Measurements from ENCODE around the gene ARMH4. TPM values are rescaled to one million over a fixed set of nuclear protein-coding genes. Genes with fewer than 3 reads are reported as not detected.
A peak's percentile ranks its signal among the peaks of the same experiment; 100 is the strongest.

The ARMH4 gene
- total RNA-seq, 3 donors from 2014 or later, result not detected

DNA sequence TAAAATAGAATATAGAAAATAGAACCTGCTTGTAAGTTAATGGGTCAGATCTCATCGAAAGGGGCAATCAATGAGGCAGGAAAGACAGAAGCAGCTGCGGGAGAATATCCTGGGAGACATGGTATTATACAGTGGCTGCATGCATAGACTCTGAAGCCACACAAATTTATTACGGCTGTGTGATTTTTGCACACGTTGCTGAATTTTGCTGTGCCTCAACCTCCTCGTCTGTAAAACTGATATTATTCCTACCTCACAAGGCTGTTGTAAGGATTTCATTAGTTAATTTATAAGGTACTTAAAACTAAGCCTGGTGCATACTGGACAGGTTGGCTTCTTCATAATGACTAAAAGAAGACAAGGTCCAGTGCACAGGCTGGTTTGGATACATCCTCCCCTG, 52.3 kb downstream of the ARMH4 start:
- Mint-ChIP-seq H3K9me3 (no peaks in the 10 kb centered on the region), H3K4me3 (no peak overlapping the region), H3K27me3 (ENCODE audit: low read depth) (peaks cover 1% of the 10 kb centered on the region), H3K36me3 (ENCODE audit: insufficient read depth) (no peaks in the 10 kb centered on the region), H3K4me1 (ENCODE audit: low read depth) (no peaks in the 10 kb centered on the region)
- DNase-seq (no peak), ATAC-seq (no peak)

DNA sequence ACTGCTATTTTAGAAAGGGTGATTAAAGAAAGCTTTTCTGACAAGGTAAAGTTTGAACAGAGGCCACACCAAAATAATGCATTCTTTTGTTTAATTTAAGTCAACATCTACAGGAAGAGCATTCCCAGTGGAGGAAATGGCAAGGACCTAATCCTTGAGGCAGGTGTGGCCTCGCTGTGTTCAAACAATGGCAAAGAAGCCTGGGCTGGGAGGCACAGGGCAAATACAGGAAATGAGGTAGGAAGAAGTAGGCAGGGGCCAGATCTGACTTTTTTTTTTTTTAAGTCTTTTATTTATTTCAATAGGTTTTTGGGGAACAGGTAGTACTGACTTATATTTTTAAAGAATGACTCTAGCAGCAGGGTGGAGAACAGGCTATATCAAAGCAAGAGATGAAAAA, 53.5 kb downstream of the ARMH4 start:
- DNase-seq (no peak), ATAC-seq (no peak)
- no peaks in the 10 kb centered on the region for H3K4me1 Mint-ChIP-seq (ENCODE audit: low read depth)
- H3K9me3 Mint-ChIP-seq, result no peaks in the 10 kb centered on the region
- no peaks in the 10 kb centered on the region for H3K36me3 Mint-ChIP-seq (ENCODE audit: insufficient read depth)
- H3K4me3 Mint-ChIP-seq, result no peak overlapping the region
- H3K27me3 Mint-ChIP-seq (ENCODE audit: low read depth), result no peaks in the 10 kb centered on the region

DNA sequence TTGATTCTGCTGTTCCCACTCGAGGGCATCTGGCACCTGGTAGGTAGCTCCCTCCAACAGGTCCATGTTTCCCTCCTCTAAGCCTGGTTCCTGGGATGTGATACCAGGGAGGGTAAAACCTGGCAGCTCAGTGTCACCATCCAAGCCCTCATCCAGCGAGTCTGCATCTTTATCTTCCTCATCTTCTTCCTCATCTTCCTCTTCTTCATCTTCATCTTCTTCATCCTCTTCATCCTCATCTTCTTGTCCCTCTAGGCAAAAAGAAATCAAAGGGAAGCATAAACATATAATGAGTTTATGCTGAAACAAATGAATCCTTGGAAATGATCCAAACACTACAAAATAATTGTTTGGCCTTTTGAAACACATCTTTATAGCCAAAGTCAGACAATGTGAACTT, 55.3 kb downstream of the ARMH4 start:
- ATAC-seq, result no peak

DNA sequence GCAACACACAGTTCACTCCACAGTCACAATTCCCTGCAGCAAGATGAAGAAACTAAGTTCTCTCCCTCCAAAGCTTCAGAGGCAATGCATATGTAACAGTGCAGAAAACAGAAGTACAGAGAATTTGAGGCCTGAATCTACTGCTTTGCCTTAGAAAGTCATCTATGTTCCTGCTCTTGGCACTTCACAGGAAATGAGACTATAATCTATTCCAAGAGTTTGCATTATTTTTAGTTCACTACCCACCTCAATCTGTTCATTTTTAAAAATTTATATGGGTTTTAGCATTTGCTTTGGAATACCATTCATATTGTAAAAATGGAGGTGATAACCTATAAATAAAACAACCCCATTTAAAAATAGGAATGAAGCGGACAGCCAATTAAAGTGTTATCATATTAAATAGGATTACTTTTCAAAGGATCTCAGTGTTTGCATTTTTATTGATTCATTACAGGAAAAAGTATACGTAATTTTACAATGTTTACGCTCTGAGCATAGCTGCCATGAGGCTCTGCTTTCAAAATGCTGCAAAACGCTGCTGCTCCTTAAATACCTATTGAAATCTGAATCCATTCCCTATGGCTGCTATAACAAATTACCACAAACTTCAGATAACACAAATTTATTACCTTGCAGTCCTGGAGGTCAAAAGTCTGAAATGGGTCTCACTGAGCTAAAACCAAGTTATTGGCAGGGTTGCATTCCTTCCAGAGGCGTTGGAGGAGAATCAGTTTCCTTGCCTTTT, 60.0 kb downstream of the ARMH4 start:
- no peaks in the 10 kb centered on the region for H3K36me3 Mint-ChIP-seq (ENCODE audit: insufficient read depth)
- no peaks in the 10 kb centered on the region for H3K9me3 Mint-ChIP-seq
- DNase-seq (no peak), ATAC-seq (no peak)
- peaks cover 8% of the 10 kb centered on the region for H3K27me3 Mint-ChIP-seq (ENCODE audit: low read depth)
- H3K4me3 Mint-ChIP-seq, result no peak overlapping the region
- H3K4me1 Mint-ChIP-seq (ENCODE audit: low read depth), result no peaks in the 10 kb centered on the region

More for the DNA sequence above, 55.3 kb downstream of the ARMH4 start:
- DNase-seq, result no peak
- Mint-ChIP-seq H3K36me3 (ENCODE audit: insufficient read depth) (no peaks in the 10 kb centered on the region), H3K27me3 (ENCODE audit: low read depth) (peaks cover 8% of the 10 kb centered on the region), H3K4me3 (no peak overlapping the region), H3K9me3 (no peaks in the 10 kb centered on the region), H3K4me1 (ENCODE audit: low read depth) (no peaks in the 10 kb centered on the region)

DNA sequence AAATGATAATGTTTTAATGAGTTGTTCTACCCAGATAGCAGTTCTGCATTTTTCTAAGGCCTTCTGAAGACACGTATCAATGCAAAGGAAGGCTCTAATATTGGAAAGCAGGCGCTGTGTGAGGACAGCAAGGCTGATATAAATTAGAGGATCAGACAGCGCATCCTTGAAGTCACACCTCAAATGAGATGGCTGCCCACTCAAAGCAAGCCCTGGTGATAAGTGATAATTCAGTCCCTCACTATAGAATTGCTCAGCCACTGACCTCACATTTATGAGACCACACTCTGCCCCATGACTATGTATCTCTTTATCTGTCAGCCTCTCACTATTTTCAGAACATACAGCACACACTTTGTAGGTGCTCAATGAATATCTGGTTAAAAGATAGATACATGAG, 62.4 kb downstream of the ARMH4 start:
- H3K4me1 Mint-ChIP-seq (ENCODE audit: low read depth), result no peaks in the 10 kb centered on the region
- no peak overlapping the region for H3K4me3 Mint-ChIP-seq
- DNase-seq (no peak), ATAC-seq (no peak)
- H3K9me3 Mint-ChIP-seq, result no peaks in the 10 kb centered on the region
- H3K36me3 Mint-ChIP-seq (ENCODE audit: insufficient read depth), result no peaks in the 10 kb centered on the region
- H3K27me3 Mint-ChIP-seq (ENCODE audit: low read depth), result peaks cover 11% of the 10 kb centered on the region

DNA sequence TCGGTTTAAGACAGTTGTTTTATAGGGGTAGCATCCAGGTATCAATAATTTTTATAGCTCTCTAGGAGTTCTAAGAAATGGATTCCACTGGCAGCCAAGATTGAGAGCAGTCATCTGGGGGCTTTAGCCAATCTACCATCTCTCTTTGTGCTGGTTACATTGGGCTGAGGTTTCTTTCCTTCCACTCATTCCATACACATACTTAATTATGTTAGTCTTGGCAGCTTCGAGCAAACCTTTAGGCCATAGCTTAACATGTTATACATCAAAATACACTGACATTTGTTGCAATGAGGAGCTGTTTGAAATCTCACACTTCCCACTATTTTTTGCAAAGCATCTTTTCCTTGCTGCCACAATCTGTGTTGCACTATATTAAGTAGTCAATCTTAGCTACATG, 63.1 kb downstream of the ARMH4 start:
- Mint-ChIP-seq H3K36me3 (ENCODE audit: insufficient read depth) (no peaks in the 10 kb centered on the region), H3K9me3 (no peaks in the 10 kb centered on the region), H3K4me1 (ENCODE audit: low read depth) (no peaks in the 10 kb centered on the region), H3K27me3 (ENCODE audit: low read depth) (peaks cover 11% of the 10 kb centered on the region), H3K4me3 (no peak overlapping the region)
- DNase-seq (no peak), ATAC-seq (no peak)

DNA sequence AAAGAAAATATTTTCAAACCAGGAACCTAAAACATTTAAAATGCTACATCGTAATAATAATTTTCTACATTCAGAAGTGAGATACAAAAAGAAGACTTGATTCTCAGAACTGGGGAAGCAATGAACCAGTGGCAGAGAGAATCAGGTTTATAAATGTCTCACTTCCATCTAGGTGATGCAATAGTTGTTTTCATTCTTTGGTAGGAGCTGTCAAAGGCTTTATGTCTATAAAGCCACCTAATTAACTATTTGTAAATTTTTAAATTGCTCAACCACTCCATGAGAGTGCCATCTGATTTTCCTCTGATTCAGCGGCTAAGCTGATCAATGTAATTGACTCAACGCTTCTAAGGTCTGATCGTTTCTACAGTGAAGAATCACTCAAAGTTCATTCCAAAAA, 66.1 kb downstream of the ARMH4 start:
- no peak overlapping the region for H3K4me3 Mint-ChIP-seq
- no peaks in the 10 kb centered on the region for H3K4me1 Mint-ChIP-seq (ENCODE audit: low read depth)
- no peaks in the 10 kb centered on the region for H3K9me3 Mint-ChIP-seq

DNA sequence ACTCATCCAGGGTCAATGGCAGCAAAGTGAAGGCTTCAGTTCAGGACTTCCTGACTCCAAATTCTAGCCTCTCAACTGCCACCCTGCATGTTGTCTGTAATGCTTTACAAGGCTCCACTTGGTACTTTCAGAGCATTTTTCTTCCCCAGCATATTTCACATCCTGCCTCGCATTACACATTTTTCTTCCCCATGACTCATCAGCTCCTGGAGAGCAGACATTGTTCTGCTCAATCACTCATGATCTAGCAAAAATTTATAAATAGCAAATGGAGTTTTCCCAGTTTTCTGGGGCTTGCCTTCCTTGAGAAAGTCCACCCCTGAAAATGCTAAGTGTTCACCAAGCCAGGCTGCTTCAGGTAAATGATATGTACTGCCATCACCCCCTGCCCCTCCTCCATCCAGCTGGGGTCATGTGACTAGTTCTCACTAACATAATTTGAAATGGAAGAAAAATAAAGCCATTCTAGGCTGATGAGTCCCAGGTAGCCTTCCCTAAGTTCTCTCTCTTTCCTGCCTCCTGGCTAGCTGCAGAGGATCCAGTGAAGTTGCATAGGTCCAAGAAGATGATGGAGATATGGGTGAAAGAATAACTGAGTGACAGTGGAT, 69.4 kb downstream of the ARMH4 start:
- ATAC-seq (no peak), DNase-seq (no peak)
- H3K4me3 Mint-ChIP-seq, result no peak overlapping the region
- H3K4me1 Mint-ChIP-seq (ENCODE audit: low read depth), result no peaks in the 10 kb centered on the region
- H3K27me3 Mint-ChIP-seq (ENCODE audit: low read depth), result peaks cover 12% of the 10 kb centered on the region
- H3K9me3 Mint-ChIP-seq, result no peaks in the 10 kb centered on the region
- H3K36me3 Mint-ChIP-seq (ENCODE audit: insufficient read depth), result no peaks in the 10 kb centered on the region

More for the DNA sequence above, 66.1 kb downstream of the ARMH4 start:
- Mint-ChIP-seq H3K36me3 (ENCODE audit: insufficient read depth) (no peaks in the 10 kb centered on the region), H3K27me3 (ENCODE audit: low read depth) (peaks cover 4% of the 10 kb centered on the region)
- no peak for ATAC-seq
- DNase-seq, result no peak

DNA sequence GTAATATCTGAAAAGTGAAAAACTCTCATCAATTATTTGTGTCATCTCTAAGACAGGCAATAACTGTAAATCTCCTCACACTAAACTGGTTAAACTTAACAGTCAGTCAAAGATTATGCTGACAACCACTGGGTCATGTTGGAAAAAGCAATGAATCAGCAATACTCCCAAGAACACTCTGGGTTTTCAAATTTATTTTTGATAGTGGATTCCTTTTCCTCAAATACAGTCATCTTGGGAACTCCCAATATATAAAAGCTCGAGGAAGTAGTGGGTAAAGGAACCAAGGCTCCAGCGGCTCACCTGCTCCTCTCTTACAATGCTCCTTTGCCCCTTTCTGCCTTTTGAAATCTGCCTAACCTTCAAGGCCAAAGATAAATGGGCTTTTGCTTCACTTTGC, 70.0 kb downstream of the ARMH4 start:
- H3K27me3 Mint-ChIP-seq (ENCODE audit: low read depth), result peaks cover 12% of the 10 kb centered on the region
- ATAC-seq (no peak), DNase-seq (no peak)
- H3K9me3 Mint-ChIP-seq, result no peaks in the 10 kb centered on the region
- no peaks in the 10 kb centered on the region for H3K36me3 Mint-ChIP-seq (ENCODE audit: insufficient read depth)
- no peaks in the 10 kb centered on the region for H3K4me1 Mint-ChIP-seq (ENCODE audit: low read depth)
- H3K4me3 Mint-ChIP-seq, result no peak overlapping the region

DNA sequence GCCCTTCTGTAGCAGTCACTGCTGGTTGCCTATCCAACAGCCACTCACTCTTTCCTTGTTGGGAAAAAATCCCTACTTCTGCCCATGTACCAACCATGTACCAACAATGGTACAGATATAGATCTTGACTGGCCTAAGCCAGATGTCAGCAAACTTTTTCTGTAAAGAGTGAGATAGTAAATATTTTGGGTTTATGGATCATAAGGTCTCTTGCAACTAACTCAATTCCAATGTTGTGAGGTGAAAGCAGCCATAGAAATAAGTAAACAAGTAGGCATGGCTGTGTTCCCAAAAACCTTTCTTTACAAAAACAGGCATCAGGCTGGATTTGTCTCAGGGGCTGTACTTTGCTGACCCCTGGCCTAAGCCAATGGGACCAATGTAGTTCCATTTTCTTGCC, 73.5 kb downstream of the ARMH4 start:
- ATAC-seq (no peak), DNase-seq (no peak)
- H3K4me1 Mint-ChIP-seq (ENCODE audit: low read depth), result no peaks in the 10 kb centered on the region
- H3K27me3 Mint-ChIP-seq (ENCODE audit: low read depth), result peaks cover 16% of the 10 kb centered on the region
- no peak overlapping the region for H3K4me3 Mint-ChIP-seq
- H3K36me3 Mint-ChIP-seq (ENCODE audit: insufficient read depth), result no peaks in the 10 kb centered on the region
- H3K9me3 Mint-ChIP-seq, result no peaks in the 10 kb centered on the region

DNA sequence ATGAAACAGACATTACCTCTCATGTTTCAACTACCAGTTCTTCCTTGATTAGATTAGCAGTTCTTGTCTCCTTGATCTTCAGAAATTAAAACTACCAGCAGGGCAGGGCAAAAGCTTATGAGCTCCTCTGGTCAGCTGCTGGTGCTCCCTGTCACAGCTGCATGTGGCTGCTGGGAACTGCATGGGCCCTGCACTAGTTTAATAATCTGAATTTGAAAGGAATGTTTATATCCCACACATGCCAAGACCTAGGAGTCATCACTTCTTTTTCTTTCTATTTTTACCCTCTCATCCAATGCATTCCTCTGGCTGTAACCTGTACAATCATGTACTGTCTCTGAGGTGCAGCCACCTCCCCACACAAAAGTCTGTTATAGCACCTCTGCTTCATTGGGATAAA, 73.9 kb downstream of the ARMH4 start:
- Mint-ChIP-seq H3K4me1 (ENCODE audit: low read depth) (no peaks in the 10 kb centered on the region), H3K27me3 (ENCODE audit: low read depth) (peaks cover 18% of the 10 kb centered on the region), H3K36me3 (ENCODE audit: insufficient read depth) (no peaks in the 10 kb centered on the region), H3K9me3 (no peaks in the 10 kb centered on the region), H3K4me3 (no peak overlapping the region)
- no peak for DNase-seq
- ATAC-seq, result no peak

DNA sequence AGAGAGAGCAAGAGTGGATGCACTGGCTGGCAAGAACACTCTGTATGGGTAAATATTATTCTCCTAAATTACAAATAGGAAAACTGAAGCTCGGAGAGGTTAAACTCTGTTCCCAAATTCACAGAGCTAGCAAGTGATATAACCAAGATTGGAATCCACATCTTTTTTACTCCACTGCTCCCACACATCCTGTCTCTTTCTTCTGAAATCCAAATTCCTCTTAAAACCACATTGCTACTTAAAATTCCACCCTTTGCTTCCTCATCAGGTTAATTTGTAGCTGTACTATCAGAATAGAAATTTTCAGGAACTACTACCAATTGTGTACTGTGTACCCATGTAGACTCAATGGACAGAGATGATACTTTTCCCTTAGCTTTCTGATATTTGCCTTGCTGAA, 74.4 kb downstream of the ARMH4 start:
- no peak overlapping the region for H3K4me3 Mint-ChIP-seq
- H3K36me3 Mint-ChIP-seq (ENCODE audit: insufficient read depth), result no peaks in the 10 kb centered on the region
- H3K27me3 Mint-ChIP-seq (ENCODE audit: low read depth), result peaks cover 18% of the 10 kb centered on the region
- ATAC-seq (no peak), DNase-seq (no peak)
- no peaks in the 10 kb centered on the region for H3K4me1 Mint-ChIP-seq (ENCODE audit: low read depth)
- H3K9me3 Mint-ChIP-seq, result no peaks in the 10 kb centered on the region

DNA sequence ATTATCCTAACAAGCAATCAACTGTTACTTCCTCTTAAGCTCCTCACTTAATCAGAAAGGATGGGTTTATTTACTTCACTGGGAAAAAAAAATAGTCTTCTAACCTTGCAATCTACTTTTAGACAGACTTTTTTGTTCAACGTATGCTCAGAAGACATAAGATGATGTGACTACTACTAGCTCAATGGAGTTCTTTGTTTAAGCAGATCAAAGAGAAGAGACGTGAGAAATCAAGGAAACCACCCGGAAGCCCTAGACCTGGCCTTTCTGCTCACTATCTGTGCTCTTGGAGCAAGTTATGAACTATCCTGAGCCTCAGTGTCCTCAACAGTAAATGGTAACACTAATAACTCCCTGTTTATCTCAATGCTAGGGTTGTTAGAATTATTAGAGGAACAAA, 78.5 kb downstream of the ARMH4 start:
- no peaks in the 10 kb centered on the region for H3K9me3 Mint-ChIP-seq

DNA sequence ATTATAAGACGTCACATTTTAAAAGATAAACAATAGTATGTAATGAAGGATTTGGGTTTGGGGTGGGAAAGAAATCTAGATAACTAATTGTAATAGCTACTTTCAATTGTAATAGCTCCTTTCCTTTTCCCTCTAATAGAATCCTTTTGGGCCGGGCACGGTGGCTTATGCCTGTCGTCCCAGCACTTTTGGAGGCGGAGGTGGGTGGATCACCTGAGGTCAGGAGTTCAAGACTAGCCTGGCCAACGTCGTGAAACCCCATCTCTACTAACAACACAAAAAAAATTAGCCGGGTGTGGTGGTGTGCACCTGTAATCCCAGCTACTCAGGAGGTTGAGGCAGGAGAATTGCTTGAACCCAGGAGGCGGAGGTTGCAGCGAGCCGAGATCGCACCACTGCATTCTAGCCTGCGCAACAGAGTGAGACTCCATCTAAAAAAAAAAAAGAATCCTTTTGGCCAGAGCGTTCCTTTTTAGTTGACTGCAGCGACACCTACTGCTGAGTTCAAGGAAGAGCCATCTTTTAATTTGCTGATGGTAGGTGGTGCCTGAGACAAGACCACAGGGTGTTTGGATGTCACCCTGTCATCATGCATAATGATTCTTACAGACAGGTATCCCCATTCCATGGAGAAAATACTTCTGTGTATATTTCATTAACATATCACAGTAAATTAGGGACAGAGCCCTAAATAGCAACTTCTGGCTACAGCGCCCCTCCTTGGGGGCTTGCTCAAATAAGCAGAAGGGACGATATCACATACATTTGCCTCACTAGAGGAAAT, 79.5 kb downstream of the ARMH4 start:
- ATAC-seq, result peak; percentile 46 to 63
- H3K4me3 Mint-ChIP-seq, result no peak overlapping the region
- peak; percentile 7 for DNase-seq

More for the DNA sequence above, 78.5 kb downstream of the ARMH4 start:
- DNase-seq (no peak), ATAC-seq (no peak)
- Mint-ChIP-seq H3K36me3 (ENCODE audit: insufficient read depth) (no peaks in the 10 kb centered on the region), H3K4me3 (no peak overlapping the region), H3K4me1 (ENCODE audit: low read depth) (no peaks in the 10 kb centered on the region), H3K27me3 (ENCODE audit: low read depth) (peaks cover 10% of the 10 kb centered on the region)

DNA sequence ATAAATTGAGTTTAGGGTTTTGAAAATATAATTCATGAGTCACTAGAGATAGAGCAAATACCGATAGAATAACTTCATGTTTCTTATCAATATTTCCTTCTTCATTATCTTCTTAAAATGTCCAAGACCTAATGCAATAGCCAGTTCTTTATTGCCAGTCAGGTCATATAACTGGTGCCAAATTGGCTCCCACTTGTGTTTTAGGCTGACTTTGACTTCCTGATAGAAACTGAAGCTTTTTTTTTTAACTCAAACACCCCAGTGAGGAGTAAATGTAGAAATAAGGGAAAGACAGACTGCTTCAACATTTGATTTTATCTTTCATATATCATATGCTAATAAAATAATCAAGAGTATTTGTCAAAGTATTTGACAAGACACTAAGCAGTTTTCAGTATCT, 80.7 kb downstream of the ARMH4 start:
- Mint-ChIP-seq H3K4me3 (no peak overlapping the region), H3K4me1 (ENCODE audit: low read depth) (no peaks in the 10 kb centered on the region), H3K36me3 (ENCODE audit: insufficient read depth) (no peaks in the 10 kb centered on the region), H3K9me3 (no peaks in the 10 kb centered on the region), H3K27me3 (ENCODE audit: low read depth) (peaks cover 12% of the 10 kb centered on the region)
- no peak for DNase-seq
- ATAC-seq, result no peak

More for the DNA sequence above, 79.5 kb downstream of the ARMH4 start:
- Mint-ChIP-seq H3K9me3 (no peaks in the 10 kb centered on the region), H3K27me3 (ENCODE audit: low read depth) (peaks cover 12% of the 10 kb centered on the region), H3K36me3 (ENCODE audit: insufficient read depth) (no peaks in the 10 kb centered on the region), H3K4me1 (ENCODE audit: low read depth) (no peaks in the 10 kb centered on the region)
